ENCODE results near the gene LGALS1.

DNA sequence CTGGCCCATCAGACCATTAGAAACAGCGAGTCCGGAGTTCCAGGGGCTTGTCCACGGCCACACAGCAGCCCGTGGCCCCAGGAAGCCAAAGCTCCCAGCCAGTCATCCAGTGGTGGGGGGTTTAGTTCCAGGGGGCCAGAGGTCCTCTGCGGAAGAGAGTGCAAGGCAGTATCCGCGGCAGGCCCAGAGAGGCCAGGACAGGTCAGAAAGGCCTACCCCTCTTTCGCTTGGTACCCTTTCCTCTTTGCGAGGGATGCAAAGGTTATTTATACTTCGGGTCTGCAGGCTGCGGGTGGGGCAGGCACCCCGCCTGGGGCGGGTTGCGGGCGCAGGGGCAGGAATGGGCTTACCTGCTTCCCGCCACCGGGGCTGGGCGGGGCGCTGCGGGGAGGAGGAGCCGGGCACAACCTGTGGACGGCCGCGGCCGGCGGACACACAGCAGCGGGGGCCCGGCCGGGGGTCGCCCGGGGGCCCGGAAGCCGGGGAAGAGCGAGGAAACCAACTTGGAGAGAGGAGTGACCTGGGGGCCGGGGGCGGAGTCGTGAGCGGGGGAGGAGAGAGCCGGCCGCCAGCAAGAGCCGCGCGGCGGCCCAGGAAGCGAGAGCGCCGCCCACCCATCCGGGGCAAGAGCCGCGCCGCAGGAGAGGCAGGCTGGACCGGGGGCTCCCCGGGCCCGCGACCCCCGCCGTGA lies 36.2 kb upstream of the LGALS1 start, which contains the start of gene SH3BP1:
- TF ChIP-seq POLR2AphosphoS5 (IDR thresholded peaks at IDR 0.05; ENCODE audit: low read depth, low read length): no peak
- TF ChIP-seq SPI1 (IDR thresholded peaks at IDR 0.05; ENCODE audit: low read depth, low read length): no peak
- no peak for TF ChIP-seq TAF1 (IDR thresholded peaks at IDR 0.05; ENCODE audit: low read depth, low read length)
- no peak for TF ChIP-seq POLR2A (IDR thresholded peaks at IDR 0.05; ENCODE audit: low read depth, low read length)
- no peak for TF ChIP-seq POU2F2 (IDR thresholded peaks at IDR 0.05; ENCODE audit: low read depth, low read length)
